PC-3 (cell line): ENCODE measurements around the gene NYAP1. TPM values are rescaled to one million over a fixed set of nuclear protein-coding genes. Genes with fewer than 3 reads are reported as not detected.

ENCODE experiments used
- ATAC-seq: fragments of 200-7000 bp; cut with Tn5 transposase; 2 replicates; pipeline ENCODE4 v1.9.1; 2020; ENCODE audit warnings: mild to moderate bottlenecking, moderate library complexity
- BruUV-seq: library from RNA; stranded (reverse); fragments of 400-500 nt; replicated peaks from 2 replicates; lab custom pipeline; 2021; lab: Mats Ljungman, UMichigan
- CTCF ChIA-PET: fragments of 300-600 bp; sonication (Branson Sonifier 250); formaldehyde crosslinking; loops from one replicate; lab custom pipeline; 2022; ENCODE audit warnings: antibody characterized with exemption; lab: Charles Lee
- POLR2A ChIA-PET: fragments of 300-600 bp; sonication (Branson Sonifier 250); formaldehyde crosslinking; loops from one replicate; lab custom pipeline; 2022; ENCODE audit warnings: antibody characterized with exemption; ENCODE audit not compliant: unreplicated experiment; lab: Charles Lee
- DNase-seq: peaks from one replicate; pipeline ENCODE4 v3.0.0-alpha.2; 2015
- H2AFZ ChIP-seq: fragments of 300-600 bp; sonication (generic); 2 replicates; pipeline ENCODE4 v1.6.0; 2016; ENCODE audit warnings: antibody characterized with exemption, low read length
- H3F3A ChIP-seq: fragments of 300-600 bp; sonication (generic); one replicate; pipeline ENCODE4 v1.6.0; 2017; ENCODE audit warnings: antibody characterized with exemption, low read length, control low read depth, mild to moderate bottlenecking; ENCODE audit not compliant: unreplicated experiment
- H3K27ac ChIP-seq: fragments of 300-600 bp; sonication (generic); 2 replicates; pipeline ENCODE4 v1.5.1; 2016; ENCODE audit warnings: mild to moderate bottlenecking, low read length
- H3K27me3 ChIP-seq: fragments of 300-600 bp; sonication (generic); 2 replicates; pipeline ENCODE4 v1.6.1; 2016; ENCODE audit warnings: low read length, mixed read lengths
- H3K36me3 ChIP-seq: fragments of 300-600 bp; sonication (generic); 2 replicates; pipeline ENCODE4 v1.6.1; 2016; ENCODE audit warnings: low read depth, mixed run types, low read length, mixed read lengths
- H3K4me1 ChIP-seq: fragments of 300-600 bp; sonication (generic); 2 replicates; pipeline ENCODE4 v1.5.1; 2016; ENCODE audit warnings: low read length; ENCODE audit not compliant: insufficient read depth
- H3K4me2 ChIP-seq: fragments of 300-600 bp; sonication (generic); 2 replicates; pipeline ENCODE4 v1.6.0; 2016; ENCODE audit warnings: low read length
- H3K4me3 ChIP-seq: fragments of 300-600 bp; sonication (generic); 2 replicates; pipeline ENCODE4 v1.5.1; 2016; ENCODE audit warnings: mild to moderate bottlenecking, low read length, mixed read lengths
- H3K79me2 ChIP-seq: fragments of 300-600 bp; sonication (generic); 2 replicates; pipeline ENCODE4 v1.6.1; 2017; ENCODE audit warnings: low read length, mixed read lengths
- H3K9ac ChIP-seq: fragments of 300-600 bp; sonication (generic); 2 replicates; pipeline ENCODE4 v1.6.0; 2016; ENCODE audit warnings: mild to moderate bottlenecking, low read length
- H3K9me2 ChIP-seq: fragments of 300-600 bp; sonication (generic); replicated peaks from 2 replicates; pipeline ENCODE4 v1.6.1; 2016; ENCODE audit warnings: mixed run types, low read length, mixed read lengths
- H3K9me3 ChIP-seq: fragments of 300-600 bp; sonication (generic); 2 replicates; pipeline ENCODE4 v1.6.1; 2016; ENCODE audit warnings: low read length, mixed read lengths
- H4K20me1 ChIP-seq: fragments of 300-600 bp; sonication (generic); 2 replicates; pipeline ENCODE4 v1.6.1; 2016; ENCODE audit warnings: low read length, mixed read lengths
- CTCF ChIP-seq: fragments of 300-600 bp; sonication (generic); conservative IDR thresholded peaks from 2 replicates; pipeline ENCODE4 v1.5.1; 2017; ENCODE audit warnings: antibody characterized with exemption, low read depth, mild to moderate bottlenecking, low read length
- EZH2 ChIP-seq: fragments of 300-600 bp; sonication (generic); IDR thresholded peaks from one replicate; pipeline ENCODE4 v1.6.1; 2017; ENCODE audit warnings: antibody characterized with exemption, mild to moderate bottlenecking, low read length; ENCODE audit not compliant: unreplicated experiment
- EZH2phosphoT487 ChIP-seq: fragments of 300-600 bp; sonication (generic); IDR thresholded peaks from 2 replicates; pipeline ENCODE4 v1.6.1; 2018; ENCODE audit warnings: mild to moderate bottlenecking, antibody characterized with exemption, low read length, borderline replicate concordance
- intact Hi-C: fragments of 100-400 bp; cut with micrococcal nuclease; formaldehyde crosslinking; loops from 2 replicates; pipeline ENCODE4 v1.9.0; 2023
- total RNA-seq: library from RNA; depleted of rRNA; stranded (reverse); fragments of >200 nt; gene quantifications from 2 replicates; pipeline ENCODE4 v1.2.3, GENCODE V29; 2014

NYAP1 gene
- total RNA-seq, 1 experiment from 2014 or later: 1.9 TPM

GRCh38 chr7:100492738-100493475, 9.2 kb downstream of the NYAP1 start:
- ChIA-PET CTCF (no interaction called here), POLR2A (no interaction called here)
- no peaks in the 10 kb centered on the region for H3K4me1 ChIP-seq
- no peak overlapping the region for H3K9ac ChIP-seq
- intact Hi-C loops: no loop called here
- BruUV-seq: no TSS peak
- no peak overlapping the region for H3K27ac ChIP-seq
- no peaks in the 10 kb centered on the region for H3K9me3 ChIP-seq
- H3F3A ChIP-seq: no peaks in the 10 kb centered on the region
- H3K27me3 ChIP-seq: no peaks in the 10 kb centered on the region
- no peaks in the 10 kb centered on the region for H3K9me2 ChIP-seq
- H3K4me3 ChIP-seq: peak overlapping the region; percentile 21; the same call in 1 of the 2 replicates
- H4K20me1 ChIP-seq: no peaks in the 10 kb centered on the region
- H3K79me2 ChIP-seq: no peaks in the 10 kb centered on the region
- TF ChIP-seq CTCF (no peak), EZH2 (no peak), EZH2phosphoT487 (no peak)
- no peak for ATAC-seq
- H2AFZ ChIP-seq: peak overlapping the region; percentile 64
- peak overlapping the region; percentile 56 for H3K4me2 ChIP-seq
- H3K36me3 ChIP-seq: no peaks in the 10 kb centered on the region
- DNase-seq: no peak

GRCh38 chr7:100493476-100494264, 9.9 kb downstream of the NYAP1 start:
- H3K9ac ChIP-seq: no peak overlapping the region
- peak overlapping the region; percentile 56 for H3K4me2 ChIP-seq
- no peaks in the 10 kb centered on the region for H3K9me2 ChIP-seq
- ATAC-seq (peak; percentile 64), DNase-seq (no peak)
- H3K27me3 ChIP-seq: no peaks in the 10 kb centered on the region
- H3F3A ChIP-seq: no peaks in the 10 kb centered on the region
- H3K4me1 ChIP-seq: no peaks in the 10 kb centered on the region
- no TSS peak for BruUV-seq
- no peak for TF ChIP-seq EZH2
- TF ChIP-seq CTCF: no peak
- no peak for TF ChIP-seq EZH2phosphoT487
- peak overlapping the region; percentile 64 for H2AFZ ChIP-seq
- intact Hi-C loops: no loop called here
- no peaks in the 10 kb centered on the region for H3K9me3 ChIP-seq
- H3K27ac ChIP-seq: no peak overlapping the region
- no peaks in the 10 kb centered on the region for H4K20me1 ChIP-seq
- H3K4me3 ChIP-seq: peak overlapping the region; percentile 21; the same call in 1 of the 2 replicates
- H3K79me2 ChIP-seq: no peaks in the 10 kb centered on the region
- ChIA-PET POLR2A (no interaction called here), CTCF (no interaction called here)
- H3K36me3 ChIP-seq: no peaks in the 10 kb centered on the region
